T-helper 1 cell treated with Interleukin-12 subunit alpha and Interleukin-12 subunit beta and Interleukin-4 antibody, amounts not matched to agents 30 μg/mL and 1 μg/mL, for 36 hours (primary cell): Measurements from ENCODE around the gene MAPK8IP2.

Experiments
- H3K27ac Mint-ChIP-seq: one replicate; pipeline ENCODE4 v1.8.0; 2021; ENCODE audit warnings: mild to moderate bottlenecking, mixed read lengths
- H3K27me3 Mint-ChIP-seq: one replicate; pipeline ENCODE4 v1.8.0; 2021; ENCODE audit warnings: low read depth, mixed read lengths
- H3K36me3 Mint-ChIP-seq: one replicate; pipeline ENCODE4 v1.8.0; 2021; ENCODE audit warnings: low read depth, mixed read lengths
- H3K4me1 Mint-ChIP-seq: one replicate; pipeline ENCODE4 v1.8.0; 2021; ENCODE audit warnings: low read depth, mixed read lengths
- H3K4me3 Mint-ChIP-seq: one replicate; pipeline ENCODE4 v1.8.0; 2021; ENCODE audit warnings: mild to moderate bottlenecking, moderate library complexity, mixed read lengths
- H3K9me3 Mint-ChIP-seq: one replicate; pipeline ENCODE4 v1.8.0; 2021; ENCODE audit warnings: mixed read lengths

Gene MAPK8IP2

DNA sequence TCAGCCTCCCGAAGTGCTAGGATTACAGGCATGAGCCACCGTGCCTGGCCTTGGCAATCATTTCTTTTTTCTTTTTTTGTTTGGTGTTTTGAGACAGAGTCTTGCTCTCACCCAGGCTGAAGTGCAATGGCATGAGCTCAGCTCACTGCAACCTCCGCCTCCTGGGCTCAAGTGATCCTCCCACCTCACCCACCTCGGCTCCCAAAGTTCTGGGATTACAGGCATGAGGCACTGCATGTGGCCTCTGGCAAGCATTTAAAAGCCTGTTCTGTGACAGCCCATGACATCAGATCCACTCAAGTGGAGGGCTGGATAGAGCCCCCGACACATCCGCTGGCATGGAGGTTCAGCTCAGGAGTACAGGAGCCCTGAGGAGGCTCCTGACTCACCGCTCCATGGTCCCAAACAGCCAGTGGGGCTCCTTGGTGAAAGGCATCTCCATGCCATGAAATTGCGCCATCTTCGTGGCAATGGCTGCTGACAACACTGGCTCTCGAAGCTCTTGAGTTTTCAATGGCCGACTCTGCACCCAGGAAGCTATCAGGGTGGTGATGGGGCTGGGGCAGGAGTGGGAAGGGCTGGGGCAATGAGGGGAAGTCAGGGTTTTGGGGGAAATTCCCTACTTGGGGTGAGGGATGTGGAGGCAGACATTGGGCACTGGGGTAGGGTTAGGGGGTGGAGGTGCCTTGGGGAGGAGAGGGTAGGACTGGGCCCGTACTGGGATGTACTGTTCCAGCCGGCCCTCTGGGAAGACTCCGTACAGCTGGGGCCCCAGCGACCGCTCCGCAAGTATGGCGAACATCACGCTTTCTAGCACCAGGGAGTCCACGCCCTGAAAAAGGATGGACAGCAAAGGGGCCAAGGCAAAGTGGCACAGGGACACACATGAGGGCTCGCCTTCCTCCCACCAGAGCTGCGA is 19.3 kb upstream of the MAPK8IP2 start:
- Mint-ChIP-seq H3K4me1 (peaks cover 19% of the 10 kb centered on the region), H3K4me3 (peak overlapping the region; percentile 82), H3K27me3 (no peaks in the 10 kb centered on the region), H3K27ac (peak overlapping the region; percentile 81), H3K9me3 (no peaks in the 10 kb centered on the region), H3K36me3 (peaks cover 9% of the 10 kb centered on the region)

DNA sequence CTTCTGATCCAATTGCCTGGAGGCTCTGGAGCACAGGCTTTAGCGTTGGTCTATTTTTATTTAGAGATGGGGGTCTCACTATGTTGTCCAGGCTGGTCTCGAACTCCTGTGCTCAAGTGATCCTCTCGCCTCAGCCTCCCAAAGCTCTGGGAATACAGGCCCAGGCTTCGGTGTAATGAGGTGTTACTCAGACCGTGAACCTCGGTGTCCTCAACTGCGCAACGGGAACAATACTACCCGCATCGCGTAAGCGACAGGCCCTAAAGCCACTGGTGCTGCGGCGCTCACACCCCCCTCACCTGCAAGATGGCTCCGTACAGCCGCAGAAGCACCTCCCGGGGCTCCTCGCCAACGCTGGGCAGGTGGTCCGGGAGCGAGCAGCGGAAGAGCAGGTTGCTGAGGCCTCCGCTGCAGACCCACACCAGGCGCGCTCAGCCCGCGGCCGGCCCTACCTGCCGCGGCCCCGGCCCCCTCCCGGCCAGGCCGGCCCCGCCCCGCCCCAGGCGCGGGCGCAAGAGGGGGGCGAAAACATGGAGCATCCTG is 18.6 kb upstream of the MAPK8IP2 start:
- peak overlapping the region; percentile 96 for H3K27ac Mint-ChIP-seq
- H3K27me3 Mint-ChIP-seq, result no peaks in the 10 kb centered on the region
- peak overlapping the region; percentile 87 for H3K4me3 Mint-ChIP-seq
- peaks cover 9% of the 10 kb centered on the region for H3K36me3 Mint-ChIP-seq
- peaks cover 19% of the 10 kb centered on the region for H3K4me1 Mint-ChIP-seq
- H3K9me3 Mint-ChIP-seq, result no peaks in the 10 kb centered on the region

DNA sequence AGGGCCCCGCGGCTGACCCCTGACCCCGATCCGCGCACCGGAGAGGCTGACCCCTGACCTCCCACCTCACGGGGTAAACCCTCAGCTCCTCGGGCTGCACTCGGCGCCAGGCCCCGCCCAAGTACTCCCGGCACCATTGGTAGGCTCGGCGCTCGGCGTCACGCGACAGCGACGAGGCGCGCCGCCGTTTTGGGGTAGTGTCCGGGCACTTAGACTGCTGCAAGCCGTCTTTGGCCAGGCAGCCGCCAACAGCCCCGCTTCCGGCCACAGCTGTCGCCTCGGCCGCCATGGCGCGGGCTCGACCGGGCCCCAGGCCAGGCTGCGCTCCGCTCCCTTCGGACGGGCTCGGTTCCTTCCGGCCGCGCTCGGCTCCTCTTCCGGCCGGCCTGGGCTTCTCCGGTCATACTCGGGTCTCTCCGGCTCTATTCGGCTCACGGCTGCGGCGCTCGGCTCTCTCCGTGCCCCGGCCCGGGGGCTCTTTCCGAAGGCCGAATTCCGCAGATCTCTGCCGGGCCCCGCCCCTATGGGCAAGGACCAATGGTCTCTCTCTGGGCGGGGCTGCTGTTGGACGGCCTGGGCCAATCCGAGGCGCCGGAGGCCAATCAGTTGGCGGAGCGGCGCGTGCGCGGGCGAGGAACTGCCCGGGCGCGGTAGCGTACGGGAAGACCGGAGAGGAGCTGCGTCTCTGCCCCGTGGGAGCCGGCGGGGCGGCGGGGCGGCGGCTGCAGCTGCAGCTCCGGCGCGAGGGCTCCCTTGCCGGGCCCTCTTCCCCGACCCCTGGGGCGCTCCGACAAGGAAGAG is 17.9 kb upstream of the MAPK8IP2 start, which contains the start of gene CHKB:
Gene CHKB, minus strand, starts transcription at position 357 of the 801 bp plus-strand sequence. Its CDS starts 68 bp downstream, at position 289.
- Mint-ChIP-seq H3K9me3 (no peaks in the 10 kb centered on the region), H3K36me3 (peaks cover 9% of the 10 kb centered on the region), H3K27ac (peak within 1 kb of the TSS; percentile 96), H3K27me3 (no peaks in the 10 kb centered on the region), H3K4me3 (peak within 1 kb of the TSS; percentile 87), H3K4me1 (peaks cover 16% of the 10 kb centered on the region)

DNA sequence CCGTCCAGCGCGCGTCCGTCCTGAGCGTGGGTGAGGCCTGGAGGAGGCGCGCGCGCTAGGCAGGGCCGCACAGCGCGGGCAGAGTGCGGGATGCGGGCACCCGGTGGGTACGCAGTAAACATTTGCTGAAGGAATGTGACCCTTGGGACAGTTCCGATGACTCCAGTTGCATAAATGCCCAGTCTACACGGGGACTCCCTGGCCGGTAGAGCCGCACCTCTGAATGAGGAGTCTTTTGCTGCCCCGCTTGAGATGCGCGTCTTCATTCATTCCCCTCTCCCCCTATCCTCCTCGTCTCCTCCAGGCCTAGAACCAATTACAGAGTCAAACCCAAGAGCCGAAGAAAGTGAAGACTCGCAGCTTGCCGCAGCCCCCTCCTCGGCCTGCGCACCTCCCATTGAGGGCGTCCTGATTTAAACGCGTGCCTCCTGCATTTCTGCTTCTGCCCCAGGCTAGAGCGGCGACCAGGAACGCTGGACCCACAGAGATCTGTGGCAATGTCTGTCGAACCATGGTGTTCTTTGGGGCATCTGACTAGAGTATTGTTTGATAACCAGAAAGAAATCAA is 17.2 kb upstream of the MAPK8IP2 start:
- H3K4me1 Mint-ChIP-seq, result peaks cover 16% of the 10 kb centered on the region
- peak overlapping the region; percentile 61 for H3K27ac Mint-ChIP-seq
- no peaks in the 10 kb centered on the region for H3K9me3 Mint-ChIP-seq
- H3K36me3 Mint-ChIP-seq, result peaks cover 9% of the 10 kb centered on the region
- H3K4me3 Mint-ChIP-seq, result peak overlapping the region; percentile 87
- no peaks in the 10 kb centered on the region for H3K27me3 Mint-ChIP-seq

DNA sequence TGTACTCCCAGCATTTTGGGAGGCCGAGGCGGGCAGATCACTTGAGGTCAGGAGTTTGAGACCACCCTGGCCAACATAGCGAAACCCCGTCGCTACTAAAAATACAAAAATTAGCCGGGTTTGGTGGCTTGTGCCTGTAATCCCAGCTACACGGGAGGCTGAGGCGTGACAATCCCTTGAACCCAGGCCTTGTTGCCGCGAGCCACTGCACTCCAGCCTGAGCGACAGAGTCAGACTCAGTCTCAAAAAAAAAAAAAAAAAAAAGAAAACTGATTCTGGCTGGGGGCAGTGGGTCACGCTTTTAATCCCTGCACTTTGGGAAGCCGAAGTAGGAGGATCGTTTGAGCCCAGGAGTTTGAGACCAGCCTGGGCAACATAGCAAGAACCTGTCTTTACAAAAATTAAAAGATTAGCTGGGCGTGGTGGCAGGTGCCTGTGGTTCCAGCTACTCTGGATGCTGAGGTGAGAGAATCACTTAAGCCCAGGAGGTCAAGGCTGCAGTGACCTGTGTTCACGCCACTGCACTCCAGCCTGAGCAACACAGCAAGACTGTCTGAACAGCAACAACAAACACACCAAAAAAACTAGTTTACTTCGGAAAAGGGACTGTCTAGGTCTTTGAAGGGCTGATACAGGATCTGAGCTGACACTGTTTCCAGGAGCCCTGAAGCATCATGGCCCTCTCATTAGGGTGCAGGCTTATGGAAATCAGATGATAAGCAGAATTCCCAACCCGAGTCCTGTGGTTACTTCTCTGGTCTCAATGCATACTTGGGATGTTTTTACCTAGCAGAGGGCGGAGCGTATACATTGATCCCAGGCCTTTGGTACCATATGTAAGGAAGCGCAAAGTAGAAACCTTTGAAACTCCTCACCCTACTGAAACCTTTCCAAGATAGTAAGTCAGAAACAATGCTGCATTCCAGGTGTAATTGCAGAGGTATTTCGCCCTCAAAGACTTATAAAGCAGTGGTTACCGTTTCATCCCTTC is 16.2 kb upstream of the MAPK8IP2 start:
- H3K27ac Mint-ChIP-seq, result no peak overlapping the region
- H3K4me3 Mint-ChIP-seq, result peak overlapping the region; percentile 87
- peaks cover 9% of the 10 kb centered on the region for H3K36me3 Mint-ChIP-seq
- peaks cover 16% of the 10 kb centered on the region for H3K4me1 Mint-ChIP-seq
- H3K9me3 Mint-ChIP-seq, result no peaks in the 10 kb centered on the region
- H3K27me3 Mint-ChIP-seq, result no peaks in the 10 kb centered on the region

DNA sequence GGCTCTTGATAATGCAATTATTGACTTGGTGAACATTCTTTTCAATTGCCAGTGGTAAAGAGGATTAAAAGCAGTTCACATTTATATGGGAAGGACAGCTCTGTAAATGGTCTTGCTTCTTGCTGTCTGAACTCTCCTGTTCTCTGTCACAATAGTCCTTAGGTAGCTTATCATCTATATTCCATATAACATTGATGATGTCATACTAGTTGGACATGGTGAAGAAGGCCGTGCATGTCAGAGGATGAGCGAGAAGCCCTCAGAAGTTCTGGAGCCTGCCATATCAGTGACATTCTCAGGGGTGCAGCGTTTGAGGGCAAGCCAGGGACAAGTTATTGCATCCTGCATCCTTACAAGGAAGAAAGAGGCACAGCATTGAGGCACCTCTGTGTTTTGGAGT is 15.4 kb upstream of the MAPK8IP2 start:
- no peak overlapping the region for H3K4me3 Mint-ChIP-seq
- no peaks in the 10 kb centered on the region for H3K9me3 Mint-ChIP-seq
- peaks cover 7% of the 10 kb centered on the region for H3K27me3 Mint-ChIP-seq
- H3K27ac Mint-ChIP-seq, result no peak overlapping the region
- H3K36me3 Mint-ChIP-seq, result peaks cover under 1% of the 10 kb centered on the region
- peaks cover 9% of the 10 kb centered on the region for H3K4me1 Mint-ChIP-seq

DNA sequence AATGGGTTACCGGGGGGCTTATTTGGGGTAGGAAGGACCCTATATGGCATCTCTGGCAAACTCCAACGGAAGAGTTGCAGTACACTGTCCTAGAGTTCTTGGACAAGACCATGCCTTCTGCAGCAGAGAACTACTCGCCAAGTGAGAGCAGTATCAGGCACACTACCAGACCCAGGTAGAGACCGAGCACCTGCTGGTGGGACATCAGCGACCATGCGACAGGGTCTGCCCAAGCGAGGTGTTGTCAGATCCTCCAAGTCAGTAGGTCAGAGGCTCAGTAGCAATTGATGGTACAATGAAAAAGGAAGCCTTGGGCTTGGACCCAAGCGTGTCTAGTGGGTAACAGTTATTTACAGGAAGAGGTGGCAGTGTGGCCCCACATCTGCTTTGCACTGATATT is 14.8 kb upstream of the MAPK8IP2 start:
- Mint-ChIP-seq H3K27ac (no peak overlapping the region), H3K4me3 (no peak overlapping the region), H3K9me3 (no peaks in the 10 kb centered on the region), H3K4me1 (peaks cover 5% of the 10 kb centered on the region), H3K36me3 (no peaks in the 10 kb centered on the region), H3K27me3 (peaks cover 13% of the 10 kb centered on the region)

DNA sequence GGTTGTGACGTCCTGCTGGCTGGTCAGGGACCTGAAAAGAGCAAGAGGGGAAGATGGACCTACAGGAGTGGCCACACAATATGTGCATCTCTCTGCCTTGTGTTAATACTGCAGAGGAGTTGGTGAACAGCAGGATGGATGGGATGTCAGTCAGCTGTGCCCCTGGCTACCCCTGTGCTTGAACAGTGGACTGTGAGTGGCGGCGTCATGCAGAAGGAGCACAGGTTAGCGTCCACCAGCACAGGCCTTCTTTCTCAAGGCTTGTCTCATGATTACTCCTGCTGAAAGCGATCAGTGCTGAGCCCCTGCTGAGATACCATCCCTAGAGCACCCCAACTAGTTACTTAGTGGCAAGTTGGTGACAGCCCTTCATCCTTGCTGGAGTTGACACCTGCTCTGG is 14.2 kb upstream of the MAPK8IP2 start:
- no peaks in the 10 kb centered on the region for H3K36me3 Mint-ChIP-seq
- H3K9me3 Mint-ChIP-seq, result no peaks in the 10 kb centered on the region
- H3K4me1 Mint-ChIP-seq, result peaks cover 5% of the 10 kb centered on the region
- peaks cover 18% of the 10 kb centered on the region for H3K27me3 Mint-ChIP-seq
- H3K27ac Mint-ChIP-seq, result no peak overlapping the region
- no peak overlapping the region for H3K4me3 Mint-ChIP-seq

DNA sequence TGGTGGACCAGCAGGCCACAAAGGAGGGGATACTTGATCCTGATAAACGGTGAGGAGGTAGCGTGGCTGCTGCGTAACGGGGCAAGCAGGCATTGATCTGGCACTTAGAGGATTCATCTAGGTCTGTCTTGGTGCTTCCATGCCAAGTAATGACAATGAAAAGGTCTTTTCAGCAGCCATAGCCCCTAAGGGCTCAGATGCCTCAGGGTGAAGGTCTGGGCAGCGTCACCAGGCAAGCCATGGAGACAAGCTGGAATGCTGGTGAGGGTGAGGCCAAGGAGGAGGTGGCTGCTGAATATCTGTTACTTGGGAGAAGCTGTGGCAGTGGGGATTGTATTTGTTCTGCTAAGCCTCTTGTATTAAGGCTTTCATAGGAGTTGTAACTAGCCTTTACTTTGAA is 13.2 kb upstream of the MAPK8IP2 start:
- H3K27me3 Mint-ChIP-seq, result peaks cover 18% of the 10 kb centered on the region

DNA sequence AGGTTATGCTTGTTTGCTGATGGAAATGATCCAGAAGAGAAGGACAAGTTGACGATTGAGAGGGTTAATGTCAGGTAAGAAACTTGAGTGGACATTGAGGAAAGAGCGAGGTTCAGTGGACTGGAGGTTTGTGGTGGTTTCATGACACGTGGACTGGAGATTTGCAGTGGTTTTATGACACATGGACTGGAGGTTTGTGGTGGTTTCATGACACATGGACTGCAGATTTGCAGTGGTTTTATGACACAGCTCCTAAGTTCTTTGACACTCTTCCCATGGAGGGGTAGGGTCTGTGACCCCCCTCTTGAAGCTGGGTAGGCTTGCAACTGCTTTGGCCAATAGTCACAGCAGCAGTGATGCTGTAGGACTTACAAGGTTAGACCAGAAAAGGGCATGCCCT is 5.4 kb upstream of the MAPK8IP2 start:
- Mint-ChIP-seq H3K27me3 (peaks cover 39% of the 10 kb centered on the region), H3K36me3 (no peaks in the 10 kb centered on the region), H3K4me1 (peaks cover 3% of the 10 kb centered on the region), H3K4me3 (no peak overlapping the region), H3K9me3 (no peaks in the 10 kb centered on the region), H3K27ac (no peak overlapping the region)

More for the DNA sequence above, 13.2 kb upstream of the MAPK8IP2 start:
- Mint-ChIP-seq H3K9me3 (no peaks in the 10 kb centered on the region), H3K4me3 (no peak overlapping the region), H3K27ac (no peak overlapping the region), H3K4me1 (peaks cover 5% of the 10 kb centered on the region), H3K36me3 (no peaks in the 10 kb centered on the region)

DNA sequence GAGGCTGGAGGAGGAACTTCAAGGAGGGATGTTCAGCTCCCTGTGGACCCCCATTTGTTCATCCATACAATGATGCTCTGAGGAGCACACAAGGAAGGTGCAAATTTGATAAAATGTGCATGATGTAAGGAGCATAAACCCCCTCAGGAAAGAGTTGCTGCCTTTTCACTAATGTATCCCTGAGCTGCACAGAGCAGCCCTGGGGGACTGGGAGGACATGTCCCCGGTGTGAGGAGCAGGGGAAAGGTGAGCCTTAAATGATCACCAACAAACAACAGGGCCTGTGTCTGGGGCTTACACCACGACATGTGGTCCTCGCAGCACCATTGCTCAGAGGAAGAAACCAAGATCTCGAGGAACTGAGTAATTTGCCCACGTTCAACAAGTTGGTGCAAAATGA is 3.5 kb upstream of the MAPK8IP2 start:
- H3K36me3 Mint-ChIP-seq, result peaks cover 1% of the 10 kb centered on the region
- H3K27me3 Mint-ChIP-seq, result peaks cover 36% of the 10 kb centered on the region
- H3K27ac Mint-ChIP-seq, result no peak overlapping the region
- peaks cover 5% of the 10 kb centered on the region for H3K4me1 Mint-ChIP-seq
- no peak overlapping the region for H3K4me3 Mint-ChIP-seq
- H3K9me3 Mint-ChIP-seq, result no peaks in the 10 kb centered on the region

DNA sequence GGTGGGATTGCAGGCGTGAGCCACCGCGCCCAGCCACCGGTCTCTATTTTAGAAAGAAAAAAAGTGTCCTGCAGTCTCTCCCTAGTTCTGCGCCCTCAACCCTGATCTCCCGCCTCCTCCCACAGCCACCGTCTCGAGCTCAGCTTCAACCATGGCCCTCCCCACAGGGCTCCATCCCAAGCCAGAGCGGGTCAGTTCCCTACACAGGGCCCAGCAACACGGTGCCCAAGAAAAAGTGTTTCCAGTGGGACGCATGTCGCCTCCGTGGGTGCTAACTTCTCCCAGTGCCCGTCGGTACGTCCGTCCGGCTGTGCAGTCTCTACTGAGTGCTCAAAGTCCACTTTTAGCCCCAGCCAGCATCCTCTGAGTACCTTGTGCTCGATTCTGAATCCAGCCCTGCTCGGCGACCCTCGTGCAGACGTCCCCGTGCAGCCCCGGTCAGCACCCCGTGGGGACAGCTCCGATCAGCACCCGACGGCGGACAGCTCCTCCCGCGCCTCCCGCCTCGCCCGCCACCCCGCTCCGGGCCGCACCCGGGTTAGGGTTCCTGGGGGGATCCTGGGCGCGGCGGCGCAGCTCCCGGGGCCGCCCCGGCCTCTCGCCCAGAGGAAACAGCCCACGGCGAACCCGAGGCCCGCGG is 657 bp upstream of the MAPK8IP2 start:
- no peak overlapping the region for H3K27ac Mint-ChIP-seq
- peak overlapping the region; percentile 44 for H3K4me3 Mint-ChIP-seq
- peaks cover 1% of the 10 kb centered on the region for H3K36me3 Mint-ChIP-seq
- peaks cover 51% of the 10 kb centered on the region for H3K27me3 Mint-ChIP-seq
- H3K4me1 Mint-ChIP-seq, result peaks cover 5% of the 10 kb centered on the region
- H3K9me3 Mint-ChIP-seq, result no peaks in the 10 kb centered on the region
